Loucy (cell line): ENCODE measurements around the gene SUSD5.

Source experiments
- H2AFZ ChIP-seq: fragments of 200-600 bp; sonication (generic); 2 replicates; pipeline ENCODE4 v1.6.0; 2016; ENCODE audit warnings: antibody characterized with exemption, mild to moderate bottlenecking, low read length, moderate library complexity
- H3F3A ChIP-seq: fragments of 200-600 bp; 2 replicates; pipeline ENCODE4 v1.6.0; 2016; ENCODE audit warnings: antibody characterized with exemption, low read depth, mild to moderate bottlenecking
- H3K27me3 ChIP-seq: fragments of 200-600 bp; sonication (generic); 2 replicates; pipeline ENCODE4 v1.6.1; 2014; ENCODE audit warnings: low read length, mild to moderate bottlenecking; ENCODE audit not compliant: insufficient read depth, poor library complexity, severe bottlenecking
- H3K36me3 ChIP-seq: fragments of 200-600 bp; sonication (generic); 2 replicates; pipeline ENCODE4 v1.6.1; 2016; ENCODE audit warnings: low read length; ENCODE audit not compliant: insufficient read depth
- H3K4me1 ChIP-seq: fragments of 200-600 bp; sonication (generic); 2 replicates; pipeline ENCODE4 v1.5.1; 2014; ENCODE audit warnings: low read length, mild to moderate bottlenecking; ENCODE audit not compliant: insufficient read depth, poor library complexity, severe bottlenecking
- H3K4me2 ChIP-seq: fragments of 200-600 bp; sonication (generic); 2 replicates; pipeline ENCODE4 v1.6.0; 2014; ENCODE audit warnings: antibody characterized with exemption, low read length, low read depth, mild to moderate bottlenecking; ENCODE audit not compliant: poor library complexity, severe bottlenecking
- H3K4me3 ChIP-seq: fragments of 200-600 bp; sonication (generic); 2 replicates; pipeline ENCODE4 v1.5.1; 2014; ENCODE audit warnings: low read length, mild to moderate bottlenecking, mixed read lengths; ENCODE audit not compliant: poor library complexity, severe bottlenecking
- H3K79me2 ChIP-seq: fragments of 200-600 bp; sonication (generic); 2 replicates; pipeline ENCODE4 v1.6.1; 2014; ENCODE audit warnings: low read length; ENCODE audit not compliant: insufficient read depth
- H3K9ac ChIP-seq: fragments of 200-600 bp; sonication (generic); 2 replicates; pipeline ENCODE4 v1.6.0; 2014; ENCODE audit warnings: mild to moderate bottlenecking, low read depth, low read length, moderate library complexity; ENCODE audit not compliant: poor library complexity, severe bottlenecking
- H3K9me2 ChIP-seq: fragments of 200-600 bp; sonication (generic); replicated peaks from 2 replicates; pipeline ENCODE4 v1.6.1; 2016; ENCODE audit warnings: low read depth, low read length, mixed read lengths
- H3K9me3 ChIP-seq: fragments of 200-600 bp; sonication (generic); 2 replicates; pipeline ENCODE4 v1.6.1; 2014; ENCODE audit warnings: mild to moderate bottlenecking, antibody characterized with exemption, low read length, low read depth; ENCODE audit not compliant: insufficient read depth
- H4K20me1 ChIP-seq: fragments of 200-600 bp; sonication (generic); 2 replicates; pipeline ENCODE4 v1.6.0; 2014; ENCODE audit warnings: antibody characterized with exemption, low read length, mild to moderate bottlenecking; ENCODE audit not compliant: insufficient read depth, poor library complexity, severe bottlenecking
- EZH2phosphoT487 ChIP-seq: fragments of 200-600 bp; IDR thresholded peaks from 2 replicates; pipeline ENCODE4 v1.6.1; 2018; ENCODE audit warnings: antibody characterized with exemption, mild to moderate bottlenecking, moderate library complexity, borderline replicate concordance
- TF ChIP-seq, protein P1 (sequence below): fragments of 200-600 bp; sonication (generic); conservative IDR thresholded peaks from 2 replicates; pipeline ENCODE4 v1.5.1; 2014; ENCODE audit warnings: mild to moderate bottlenecking, antibody characterized with exemption, low read length

SUSD5 gene

DNA sequence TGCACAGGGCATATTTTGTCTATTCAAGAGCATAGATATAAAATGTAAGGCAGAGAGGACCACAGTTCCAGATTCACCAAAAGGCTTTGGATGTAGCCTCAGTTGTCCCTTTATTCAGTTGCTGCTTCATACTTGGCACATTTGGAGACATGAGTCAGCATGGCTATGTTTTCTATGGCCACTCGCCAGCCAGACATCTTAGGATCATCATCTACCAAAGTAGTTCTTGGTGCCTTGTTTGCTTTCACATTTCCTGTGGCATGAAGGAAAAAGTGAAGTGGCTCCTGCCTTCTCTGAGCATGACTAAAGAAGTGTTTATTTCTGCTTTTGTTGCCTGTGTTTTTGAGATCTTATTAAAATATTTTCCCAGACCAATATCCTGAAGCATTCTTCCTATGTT is 7.2 kb downstream of the SUSD5 start:
- Histone ChIP-seq H3K4me3 (no peak overlapping the region), H3K9me3 (peaks cover 5% of the 10 kb centered on the region; the same call in 1 of the 2 replicates), H3K4me1 (no peaks in the 10 kb centered on the region), H3K27me3 (no peaks in the 10 kb centered on the region), H3K9ac (no peak overlapping the region), H3F3A (no peaks in the 10 kb centered on the region), H4K20me1 (no peaks in the 10 kb centered on the region), H3K36me3 (no peaks in the 10 kb centered on the region), H2AFZ (no peak overlapping the region), H3K79me2 (no peaks in the 10 kb centered on the region), H3K9me2 (no peaks in the 10 kb centered on the region), H3K4me2 (no peak overlapping the region)
- TF ChIP-seq EZH2phosphoT487: no peak
- TF ChIP-seq, protein P1, sequence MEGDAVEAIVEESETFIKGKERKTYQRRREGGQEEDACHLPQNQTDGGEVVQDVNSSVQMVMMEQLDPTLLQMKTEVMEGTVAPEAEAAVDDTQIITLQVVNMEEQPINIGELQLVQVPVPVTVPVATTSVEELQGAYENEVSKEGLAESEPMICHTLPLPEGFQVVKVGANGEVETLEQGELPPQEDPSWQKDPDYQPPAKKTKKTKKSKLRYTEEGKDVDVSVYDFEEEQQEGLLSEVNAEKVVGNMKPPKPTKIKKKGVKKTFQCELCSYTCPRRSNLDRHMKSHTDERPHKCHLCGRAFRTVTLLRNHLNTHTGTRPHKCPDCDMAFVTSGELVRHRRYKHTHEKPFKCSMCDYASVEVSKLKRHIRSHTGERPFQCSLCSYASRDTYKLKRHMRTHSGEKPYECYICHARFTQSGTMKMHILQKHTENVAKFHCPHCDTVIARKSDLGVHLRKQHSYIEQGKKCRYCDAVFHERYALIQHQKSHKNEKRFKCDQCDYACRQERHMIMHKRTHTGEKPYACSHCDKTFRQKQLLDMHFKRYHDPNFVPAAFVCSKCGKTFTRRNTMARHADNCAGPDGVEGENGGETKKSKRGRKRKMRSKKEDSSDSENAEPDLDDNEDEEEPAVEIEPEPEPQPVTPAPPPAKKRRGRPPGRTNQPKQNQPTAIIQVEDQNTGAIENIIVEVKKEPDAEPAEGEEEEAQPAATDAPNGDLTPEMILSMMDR: no peak

DNA sequence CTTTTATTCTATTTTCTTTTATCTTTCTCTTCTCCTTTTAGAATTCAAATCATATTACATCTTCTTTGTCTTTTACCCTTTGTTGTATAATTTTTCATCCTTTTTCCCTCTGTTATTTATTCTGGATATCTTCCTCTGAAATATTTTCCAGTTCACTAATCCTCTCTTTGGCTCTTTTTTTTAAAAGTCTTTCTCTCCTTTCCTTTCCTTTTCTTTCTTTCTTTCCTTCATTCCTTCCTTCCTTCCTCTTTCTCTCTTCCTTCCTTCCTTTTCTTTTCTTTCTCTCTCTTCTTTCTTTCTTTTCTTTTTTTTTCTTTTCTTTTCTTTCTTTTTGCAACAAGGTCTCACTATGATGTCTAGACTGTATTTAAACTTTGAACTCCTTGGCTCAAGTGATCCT is 9.3 kb downstream of the SUSD5 start:
- Histone ChIP-seq H3F3A (no peaks in the 10 kb centered on the region), H3K36me3 (no peaks in the 10 kb centered on the region), H3K27me3 (no peaks in the 10 kb centered on the region), H3K4me2 (no peak overlapping the region), H3K9ac (no peak overlapping the region), H3K9me3 (peaks cover 5% of the 10 kb centered on the region; the same call in 1 of the 2 replicates), H4K20me1 (no peaks in the 10 kb centered on the region), H3K79me2 (no peaks in the 10 kb centered on the region), H3K9me2 (no peaks in the 10 kb centered on the region), H3K4me3 (no peak overlapping the region), H3K4me1 (no peaks in the 10 kb centered on the region), H2AFZ (no peak overlapping the region)
- TF ChIP-seq EZH2phosphoT487: no peak
- TF ChIP-seq, protein P1: no peak

DNA sequence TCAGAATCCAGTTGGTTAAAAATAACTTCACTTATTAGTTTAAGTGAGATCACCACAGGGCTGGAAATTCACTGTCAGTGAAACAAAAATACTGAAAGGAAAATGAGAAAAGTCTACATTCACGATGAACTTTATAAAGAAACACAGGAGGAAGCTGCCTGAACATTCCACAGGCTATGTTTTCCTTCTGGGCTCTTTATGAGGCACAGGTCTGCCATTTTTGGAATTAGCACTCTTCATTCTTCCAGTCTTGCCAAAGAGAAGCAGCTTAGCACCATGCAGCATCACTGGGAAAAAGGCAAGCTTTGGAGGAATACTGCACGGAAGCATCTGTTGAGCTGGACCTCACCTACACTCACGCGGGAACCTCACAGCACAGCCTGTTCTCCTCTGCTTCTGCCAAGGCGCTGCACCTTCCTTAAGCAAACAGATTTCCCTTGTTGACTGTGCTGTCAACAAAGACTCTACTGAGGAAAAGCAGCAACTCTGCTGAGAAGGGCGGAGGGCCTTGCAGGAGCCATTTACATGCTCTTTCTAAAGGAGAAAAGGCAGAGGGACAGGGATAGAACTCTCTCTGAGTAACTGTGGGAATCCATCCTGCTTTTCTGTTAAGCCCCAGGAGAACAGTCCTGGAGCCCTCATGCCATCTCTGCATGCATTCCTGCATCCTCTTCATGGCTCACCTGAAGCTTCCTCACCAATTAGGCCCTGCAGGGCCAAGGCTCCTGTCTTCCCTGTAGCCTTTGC is 15.7 kb downstream of the SUSD5 start:
- no peak for TF ChIP-seq EZH2phosphoT487
- TF ChIP-seq, protein P1: no peak
- Histone ChIP-seq H2AFZ (no peak overlapping the region), H3F3A (no peaks in the 10 kb centered on the region)

More for the DNA sequence above, 15.7 kb downstream of the SUSD5 start:
- H3K36me3 ChIP-seq: no peaks in the 10 kb centered on the region
- H3K4me3 ChIP-seq: no peak overlapping the region
- no peaks in the 10 kb centered on the region for H3K4me1 ChIP-seq
- no peak overlapping the region for H3K4me2 ChIP-seq
- no peaks in the 10 kb centered on the region for H3K27me3 ChIP-seq
- no peaks in the 10 kb centered on the region for H3K9me3 ChIP-seq
- no peaks in the 10 kb centered on the region for H3K9me2 ChIP-seq
- H4K20me1 ChIP-seq: no peaks in the 10 kb centered on the region
- no peak overlapping the region for H3K9ac ChIP-seq
- H3K79me2 ChIP-seq: no peaks in the 10 kb centered on the region
